ENCODE data around the gene MEIOB.

MEIOB gene

DNA sequence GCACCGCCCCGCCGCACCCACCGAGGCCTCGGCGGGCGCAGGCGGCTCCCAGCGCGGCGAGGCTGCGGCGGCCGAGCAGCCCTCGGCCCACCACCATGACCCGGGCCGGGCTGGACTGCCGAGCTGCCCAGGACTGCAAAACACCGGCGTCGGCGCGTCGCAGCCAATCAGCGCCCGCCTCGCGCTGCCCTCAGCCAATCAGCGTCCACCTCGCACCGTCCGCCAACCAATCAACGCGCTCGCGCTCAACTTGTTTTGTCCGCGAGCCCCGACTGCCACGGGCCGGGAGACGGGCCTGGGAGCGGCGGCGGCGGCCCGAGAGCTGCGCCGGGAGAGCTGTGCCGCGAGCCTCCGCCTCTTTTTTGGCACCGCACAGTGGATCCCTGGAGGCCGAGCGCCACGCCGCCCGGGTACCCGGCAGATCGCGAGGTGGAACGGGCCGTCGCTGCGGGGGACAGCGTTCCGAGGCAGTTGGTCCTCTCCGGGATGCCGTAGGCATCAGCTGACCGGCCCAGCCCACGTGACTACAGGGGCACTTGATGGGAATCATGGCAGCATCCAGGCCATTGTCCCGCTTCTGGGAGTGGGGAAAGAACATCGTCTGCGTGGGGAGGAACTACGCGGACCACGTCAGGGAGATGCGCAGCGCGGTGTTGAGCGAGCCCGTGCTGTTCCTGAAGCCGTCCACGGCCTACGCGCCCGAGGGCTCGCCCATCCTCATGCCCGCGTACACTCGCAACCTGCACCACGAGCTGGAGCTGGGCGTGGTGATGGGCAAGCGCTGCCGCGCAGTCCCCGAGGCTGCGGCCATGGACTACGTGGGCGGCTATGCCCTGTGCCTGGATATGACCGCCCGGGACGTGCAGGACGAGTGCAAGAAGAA lies 45.0 kb downstream of the MEIOB start, which contains the start of the genes FAHD1 and HAGH:
TSS of gene FAHD1 (plus strand) at position 516 of the 883 bp plus-strand sequence. CDS start at position 549, 33 bp downstream.
TSS of gene HAGH (minus strand) at position 135 of the 883 bp plus-strand sequence. CDS start at position 97, 38 bp downstream.
- Histone ChIP-seq H3K4me3 (ENCODE audit: low read length in 2 of 2) (peak within 1 kb of the TSS; percentile 97 to 100), H3K27me3 (ENCODE audit: control insufficient read depth in 1 of 2, insufficient read depth in 2 of 2, low read length in 2 of 2) (no peaks in the 10 kb centered on the region), H3K9ac (ENCODE audit: low read length in 2 of 2) (peak within 1 kb of the TSS; percentile 77 to 90), H3K27ac (ENCODE audit: low read length) (peak within 1 kb of the TSS; percentile 66), H3K36me3 (ENCODE audit: control insufficient read depth in 2 of 2, insufficient read depth in 2 of 2, low read length in 2 of 2) (peaks cover 15% of the 10 kb centered on the region in 2 donors), H3K9me3 (ENCODE audit: control insufficient read depth in 2 of 2, low read length in 2 of 2) (no peaks in the 10 kb centered on the region), H3K4me1 (ENCODE audit: control insufficient read depth, insufficient read depth, low read length) (peaks cover 33% of the 10 kb centered on the region)

DNA sequence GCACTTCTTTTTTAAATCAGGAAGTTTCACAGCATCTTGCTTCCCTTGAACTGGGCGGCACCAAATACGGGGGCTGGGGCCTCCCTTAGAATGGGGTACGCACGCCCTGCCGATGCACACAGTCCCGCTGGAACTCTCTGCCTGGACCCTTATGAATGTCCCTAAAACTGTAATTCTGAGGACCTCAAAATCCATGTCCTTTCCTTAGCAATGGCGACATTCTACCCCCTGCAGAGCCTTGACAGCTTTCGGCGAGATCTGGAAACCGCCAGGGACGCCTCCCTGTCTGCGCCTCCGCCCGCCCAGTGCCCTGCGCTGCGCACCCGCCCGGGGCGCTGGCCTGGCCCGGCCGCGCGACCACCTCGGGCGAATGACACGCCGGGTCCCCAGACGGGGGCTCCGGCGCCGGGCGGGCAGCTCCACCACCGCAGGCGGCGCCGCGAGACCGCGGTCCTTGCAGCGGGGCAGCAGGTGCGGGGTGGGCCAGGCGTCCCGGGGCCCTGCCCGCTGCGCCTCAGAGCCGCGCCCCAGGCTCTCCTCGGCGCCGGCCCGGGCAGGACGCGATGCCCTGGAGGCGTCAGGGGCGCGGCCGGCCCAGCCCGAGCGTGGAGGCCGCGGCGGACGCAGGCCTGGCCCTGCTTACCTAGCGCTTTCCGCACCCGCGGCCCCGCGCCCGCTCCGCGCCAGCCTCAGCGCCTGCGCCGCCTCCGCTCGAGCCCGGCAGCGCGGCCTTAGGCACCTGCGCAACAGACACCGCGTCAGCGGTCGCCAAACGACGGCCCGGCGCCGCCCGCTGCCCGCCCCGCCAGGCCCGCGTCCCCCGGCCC lies 45.9 kb downstream of the MEIOB start:
- Histone ChIP-seq H3K9me3 (ENCODE audit: control insufficient read depth in 2 of 2, low read length in 2 of 2) (no peaks in the 10 kb centered on the region), H3K9ac (ENCODE audit: low read length in 2 of 2) (peak overlapping the region; percentile 64 to 71), H3K4me1 (ENCODE audit: control insufficient read depth, insufficient read depth, low read length) (peaks cover 33% of the 10 kb centered on the region), H3K27me3 (ENCODE audit: control insufficient read depth in 1 of 2, insufficient read depth in 2 of 2, low read length in 2 of 2) (no peaks in the 10 kb centered on the region), H3K36me3 (ENCODE audit: control insufficient read depth in 2 of 2, insufficient read depth in 2 of 2, low read length in 2 of 2) (peaks cover 15 to 17% of the 10 kb centered on the region in 2 donors), H3K4me3 (ENCODE audit: low read length in 2 of 2) (peak overlapping the region; percentile 67 to 100), H3K27ac (ENCODE audit: low read length) (no peak overlapping the region)

DNA sequence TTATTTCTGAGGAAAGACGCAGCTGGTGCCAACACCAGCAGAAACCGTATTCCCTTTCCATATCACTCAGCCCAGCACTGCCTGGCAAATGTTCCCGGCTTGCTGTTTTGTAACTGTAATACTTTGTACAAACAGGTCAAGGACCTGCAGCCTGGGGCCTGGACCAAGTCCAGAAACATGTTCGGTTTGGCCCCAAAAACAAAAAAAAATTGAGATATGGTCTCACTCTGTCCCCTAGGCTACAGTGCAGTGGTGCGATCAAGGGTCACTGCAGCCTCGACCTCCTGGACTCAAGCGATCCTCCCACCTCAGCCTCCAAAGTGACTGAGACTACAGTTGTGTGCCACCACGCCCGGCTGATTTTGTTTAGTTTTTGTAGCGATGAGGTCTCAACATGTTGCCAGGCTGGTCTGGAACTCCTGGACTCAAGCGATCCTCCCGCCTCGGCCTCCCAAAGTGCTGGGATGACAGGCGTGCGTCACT lies 46.5 kb downstream of the MEIOB start:
- Histone ChIP-seq H3K27ac (ENCODE audit: low read length) (no peak overlapping the region), H3K36me3 (ENCODE audit: control insufficient read depth in 2 of 2, insufficient read depth in 2 of 2, low read length in 2 of 2) (peaks cover 12 to 15% of the 10 kb centered on the region in 2 donors), H3K9ac (ENCODE audit: low read length in 2 of 2) (peak overlapping the region; percentile 64 to 71), H3K27me3 (ENCODE audit: control insufficient read depth in 1 of 2, insufficient read depth in 2 of 2, low read length in 2 of 2) (no peaks in the 10 kb centered on the region), H3K4me3 (ENCODE audit: low read length in 2 of 2) (peak overlapping the region; percentile 67 to 100), H3K4me1 (ENCODE audit: control insufficient read depth, insufficient read depth, low read length) (peaks cover 33% of the 10 kb centered on the region), H3K9me3 (ENCODE audit: control insufficient read depth in 2 of 2, low read length in 2 of 2) (no peaks in the 10 kb centered on the region)

DNA sequence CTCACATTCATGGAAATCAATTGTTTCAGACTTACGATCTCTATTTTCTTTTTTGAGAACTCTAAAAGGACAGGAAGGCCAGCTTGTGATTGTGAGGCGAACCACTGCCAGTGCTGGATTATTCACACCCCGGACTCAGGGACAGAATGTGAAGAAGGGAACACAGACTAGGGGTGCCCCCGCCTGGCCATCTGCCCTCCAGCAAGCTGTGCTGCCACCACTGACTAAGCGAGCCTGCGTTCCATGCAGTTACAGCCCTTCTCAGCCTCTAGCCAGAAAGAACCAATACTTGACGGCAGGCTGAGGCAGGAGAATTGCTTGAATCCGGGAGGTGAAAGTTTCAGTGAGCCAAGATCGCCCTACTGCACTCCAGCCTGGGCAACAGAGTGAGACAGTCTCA lies 48.1 kb downstream of the MEIOB start:
- H3K27ac ChIP-seq (ENCODE audit: low read length), result no peak overlapping the region
- H3K9me3 ChIP-seq (ENCODE audit: control insufficient read depth in 2 of 2, low read length in 2 of 2), result no peaks in the 10 kb centered on the region
- H3K4me1 ChIP-seq (ENCODE audit: control insufficient read depth, insufficient read depth, low read length), result peaks cover 24% of the 10 kb centered on the region
- no peak overlapping the region for H3K4me3 ChIP-seq (ENCODE audit: low read length in 2 of 2)
- peaks cover 11 to 20% of the 10 kb centered on the region in 2 donors for H3K36me3 ChIP-seq (ENCODE audit: control insufficient read depth in 2 of 2, insufficient read depth in 2 of 2, low read length in 2 of 2)
- no peaks in the 10 kb centered on the region for H3K27me3 ChIP-seq (ENCODE audit: control insufficient read depth in 1 of 2, insufficient read depth in 2 of 2, low read length in 2 of 2)
- H3K9ac ChIP-seq (ENCODE audit: low read length in 2 of 2), result no peak overlapping the region

DNA sequence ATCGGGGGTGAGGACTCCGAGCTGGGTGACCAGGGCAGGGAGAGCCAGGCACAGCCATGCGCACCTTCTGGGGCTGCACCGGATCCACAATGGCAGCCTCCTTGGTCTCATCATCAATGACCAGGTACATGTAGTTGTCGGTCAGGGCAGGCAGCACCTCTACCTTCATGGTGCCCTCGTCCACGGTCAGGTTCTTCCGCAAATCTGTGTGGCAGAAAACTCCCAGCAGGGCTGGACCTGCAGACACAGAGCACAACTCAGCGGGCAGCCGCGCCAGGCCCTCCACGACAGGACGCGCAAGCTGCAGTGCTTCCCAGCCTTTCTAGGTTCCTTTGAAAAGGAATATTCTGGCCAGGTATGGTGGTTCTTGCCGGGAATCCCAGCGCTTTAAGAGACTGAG lies 49.2 kb downstream of the MEIOB start:
- Histone ChIP-seq H3K36me3 (ENCODE audit: control insufficient read depth in 2 of 2, insufficient read depth in 2 of 2, low read length in 2 of 2) (peaks cover 11 to 21% of the 10 kb centered on the region in 2 donors), H3K27me3 (ENCODE audit: control insufficient read depth in 1 of 2, insufficient read depth in 2 of 2, low read length in 2 of 2) (no peaks in the 10 kb centered on the region), H3K9ac (ENCODE audit: low read length in 2 of 2) (no peak overlapping the region), H3K9me3 (ENCODE audit: control insufficient read depth in 2 of 2, low read length in 2 of 2) (no peaks in the 10 kb centered on the region), H3K4me1 (ENCODE audit: control insufficient read depth, insufficient read depth, low read length) (peaks cover 20% of the 10 kb centered on the region), H3K4me3 (ENCODE audit: low read length in 2 of 2) (no peak overlapping the region), H3K27ac (ENCODE audit: low read length) (no peak overlapping the region)

DNA sequence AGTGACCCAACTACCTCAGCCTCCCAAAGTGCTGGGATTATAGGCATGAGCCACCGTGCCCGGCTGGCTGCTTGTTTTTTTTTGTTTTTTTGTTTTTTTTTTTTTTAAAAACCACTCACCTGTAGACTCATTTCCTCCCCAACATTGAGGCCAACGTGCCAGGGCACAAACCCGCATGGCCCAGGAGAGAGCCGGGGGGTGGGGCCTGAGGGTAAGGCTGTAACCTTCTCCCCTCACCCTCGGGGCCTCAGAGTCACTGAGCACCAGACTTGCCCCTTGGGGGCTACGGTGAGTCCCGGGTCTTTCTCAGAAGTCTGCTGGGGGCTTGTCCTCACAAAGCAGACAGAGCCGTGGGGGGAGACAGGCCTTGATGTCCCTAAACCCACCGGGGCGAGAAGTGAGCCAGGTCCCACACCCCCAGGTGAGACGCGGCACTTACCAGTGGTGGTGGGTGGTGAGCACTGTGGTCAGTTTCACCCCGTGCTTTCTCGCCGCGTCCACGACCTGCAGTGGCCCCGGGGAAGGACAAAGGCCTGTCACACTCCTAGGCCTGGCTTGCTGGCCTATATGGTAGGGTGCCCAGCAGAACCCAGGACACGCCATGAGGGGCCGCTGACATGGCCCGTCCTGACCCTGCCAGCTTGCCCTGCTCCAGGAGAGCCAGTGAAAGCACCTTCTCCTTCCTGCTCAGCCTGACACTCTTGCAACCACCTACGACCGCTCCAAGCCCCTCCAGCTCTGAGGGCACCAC lies 49.9 kb downstream of the MEIOB start:
- Histone ChIP-seq H3K9me3 (ENCODE audit: control insufficient read depth in 2 of 2, low read length in 2 of 2) (no peaks in the 10 kb centered on the region), H3K4me3 (ENCODE audit: low read length in 2 of 2) (no peak overlapping the region), H3K27ac (ENCODE audit: low read length) (no peak overlapping the region), H3K4me1 (ENCODE audit: control insufficient read depth, insufficient read depth, low read length) (peaks cover 14% of the 10 kb centered on the region), H3K27me3 (ENCODE audit: control insufficient read depth in 1 of 2, insufficient read depth in 2 of 2, low read length in 2 of 2) (no peaks in the 10 kb centered on the region), H3K9ac (ENCODE audit: low read length in 2 of 2) (no peak overlapping the region), H3K36me3 (ENCODE audit: control insufficient read depth in 2 of 2, insufficient read depth in 2 of 2, low read length in 2 of 2) (peaks cover 11 to 23% of the 10 kb centered on the region in 2 donors)

DNA sequence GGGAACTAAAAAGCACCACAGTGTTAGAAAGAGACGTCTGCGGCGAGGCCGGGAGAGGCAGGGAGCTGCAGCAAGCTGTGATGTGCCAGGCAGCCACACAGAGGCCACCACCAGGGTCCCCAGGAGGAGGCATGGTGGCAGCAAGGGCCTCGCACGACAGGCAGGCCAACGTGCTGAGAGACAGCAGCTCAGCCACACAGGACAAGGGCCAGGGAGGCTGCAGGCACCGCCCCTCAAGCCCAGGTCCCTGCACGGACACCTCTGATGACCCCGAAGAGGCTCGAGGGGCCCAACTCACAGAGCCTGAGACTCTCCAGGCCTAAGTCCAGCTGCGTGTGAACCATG lies 51.0 kb downstream of the MEIOB start:
- H3K9me3 ChIP-seq (ENCODE audit: control insufficient read depth in 2 of 2, low read length in 2 of 2), result no peaks in the 10 kb centered on the region
- H3K27ac ChIP-seq (ENCODE audit: low read length), result no peak overlapping the region
- H3K9ac ChIP-seq (ENCODE audit: low read length in 2 of 2), result no peak overlapping the region
- no peak overlapping the region for H3K4me3 ChIP-seq (ENCODE audit: low read length in 2 of 2)
- no peaks in the 10 kb centered on the region for H3K27me3 ChIP-seq (ENCODE audit: control insufficient read depth in 1 of 2, insufficient read depth in 2 of 2, low read length in 2 of 2)
- peaks cover 17 to 31% of the 10 kb centered on the region in 2 donors for H3K36me3 ChIP-seq (ENCODE audit: control insufficient read depth in 2 of 2, insufficient read depth in 2 of 2, low read length in 2 of 2)
- H3K4me1 ChIP-seq (ENCODE audit: control insufficient read depth, insufficient read depth, low read length), result peaks cover 12% of the 10 kb centered on the region

DNA sequence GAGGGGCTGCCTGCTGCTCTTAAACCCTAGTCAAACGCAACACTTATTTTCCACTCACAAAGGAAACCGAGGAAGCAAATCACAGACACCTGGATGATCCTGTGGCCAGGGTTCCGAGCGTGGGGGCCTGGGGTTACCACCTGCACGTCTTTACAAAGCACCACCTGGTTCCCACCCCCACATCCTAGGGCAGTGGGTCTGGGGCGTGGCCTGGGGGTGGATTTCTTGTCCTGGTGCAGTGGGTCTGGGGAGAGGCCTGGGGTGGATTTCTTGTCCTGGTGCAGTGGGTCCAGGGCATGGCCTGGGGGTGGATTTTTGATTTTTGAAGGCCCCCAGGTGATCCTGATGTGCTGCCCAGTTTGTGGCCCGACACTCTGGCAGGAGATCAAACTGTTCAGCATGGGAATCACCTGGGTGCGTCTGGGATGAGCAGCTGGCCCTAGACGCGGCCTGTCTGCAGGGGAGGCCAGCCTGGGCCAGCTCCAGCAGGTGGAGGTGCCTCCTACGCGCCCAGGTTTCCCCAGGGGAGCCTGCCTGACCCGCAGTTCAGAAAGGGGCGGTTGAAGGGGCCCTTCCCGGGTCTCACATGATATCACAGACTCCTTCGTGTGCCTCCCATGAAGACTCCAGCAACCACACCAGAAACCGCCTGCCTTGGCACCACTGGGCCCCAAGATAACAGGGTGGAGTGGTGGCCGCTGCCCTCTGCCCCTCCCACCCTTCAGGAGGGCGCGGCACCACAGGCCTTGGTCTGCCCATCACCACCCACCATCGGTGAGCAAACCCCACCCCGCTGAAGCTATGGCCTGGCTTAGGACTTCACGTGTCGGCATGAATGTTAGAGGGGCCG lies 51.6 kb downstream of the MEIOB start:
- Histone ChIP-seq H3K27ac (ENCODE audit: low read length) (no peak overlapping the region), H3K4me1 (ENCODE audit: control insufficient read depth, insufficient read depth, low read length) (peaks cover 6% of the 10 kb centered on the region), H3K36me3 (ENCODE audit: control insufficient read depth in 2 of 2, insufficient read depth in 2 of 2, low read length in 2 of 2) (peaks cover 17 to 33% of the 10 kb centered on the region in 2 donors), H3K9ac (ENCODE audit: low read length in 2 of 2) (no peak overlapping the region), H3K4me3 (ENCODE audit: low read length in 2 of 2) (no peak overlapping the region), H3K9me3 (ENCODE audit: control insufficient read depth in 2 of 2, low read length in 2 of 2) (no peaks in the 10 kb centered on the region), H3K27me3 (ENCODE audit: control insufficient read depth in 1 of 2, insufficient read depth in 2 of 2, low read length in 2 of 2) (no peaks in the 10 kb centered on the region)

DNA sequence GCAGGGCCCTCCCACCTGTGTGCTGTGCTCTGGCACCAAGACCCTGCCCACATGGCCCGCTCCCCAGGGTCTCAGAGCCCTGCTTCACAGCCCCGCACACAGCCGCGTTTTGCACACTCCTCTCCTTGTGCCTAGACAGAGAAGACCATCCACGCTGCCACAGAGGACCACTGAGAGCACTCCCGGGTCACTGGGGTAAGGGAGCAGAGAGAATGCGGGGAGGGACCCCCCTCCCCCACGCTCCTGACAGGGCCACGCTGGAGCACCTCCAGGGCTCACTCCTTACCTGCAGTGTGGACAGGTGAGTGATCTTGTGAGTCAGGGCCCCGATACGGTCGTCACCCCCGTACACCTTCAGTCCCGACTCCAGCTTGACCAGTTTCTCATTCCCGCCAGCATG lies 52.4 kb downstream of the MEIOB start:
- H3K27me3 ChIP-seq (ENCODE audit: control insufficient read depth in 1 of 2, insufficient read depth in 2 of 2, low read length in 2 of 2), result no peaks in the 10 kb centered on the region
- no peak overlapping the region for H3K4me3 ChIP-seq (ENCODE audit: low read length in 2 of 2)
- H3K36me3 ChIP-seq (ENCODE audit: control insufficient read depth in 2 of 2, insufficient read depth in 2 of 2, low read length in 2 of 2), result peaks cover 17 to 35% of the 10 kb centered on the region in 2 donors
- no peaks in the 10 kb centered on the region for H3K9me3 ChIP-seq (ENCODE audit: control insufficient read depth in 2 of 2, low read length in 2 of 2)
- H3K4me1 ChIP-seq (ENCODE audit: control insufficient read depth, insufficient read depth, low read length), result peaks cover 3% of the 10 kb centered on the region
- no peak overlapping the region for H3K27ac ChIP-seq (ENCODE audit: low read length)
- H3K9ac ChIP-seq (ENCODE audit: low read length in 2 of 2), result no peak overlapping the region
